UCSD-AML1 (cell line): Measurements from ENCODE around the gene TRAPPC5.

Experiments
- DNase-seq: peaks from one replicate; lab custom pipeline; 2025; ENCODE audit not compliant: unreplicated experiment; lab: John Stamatoyannopoulos, UW

Gene TRAPPC5

DNA sequence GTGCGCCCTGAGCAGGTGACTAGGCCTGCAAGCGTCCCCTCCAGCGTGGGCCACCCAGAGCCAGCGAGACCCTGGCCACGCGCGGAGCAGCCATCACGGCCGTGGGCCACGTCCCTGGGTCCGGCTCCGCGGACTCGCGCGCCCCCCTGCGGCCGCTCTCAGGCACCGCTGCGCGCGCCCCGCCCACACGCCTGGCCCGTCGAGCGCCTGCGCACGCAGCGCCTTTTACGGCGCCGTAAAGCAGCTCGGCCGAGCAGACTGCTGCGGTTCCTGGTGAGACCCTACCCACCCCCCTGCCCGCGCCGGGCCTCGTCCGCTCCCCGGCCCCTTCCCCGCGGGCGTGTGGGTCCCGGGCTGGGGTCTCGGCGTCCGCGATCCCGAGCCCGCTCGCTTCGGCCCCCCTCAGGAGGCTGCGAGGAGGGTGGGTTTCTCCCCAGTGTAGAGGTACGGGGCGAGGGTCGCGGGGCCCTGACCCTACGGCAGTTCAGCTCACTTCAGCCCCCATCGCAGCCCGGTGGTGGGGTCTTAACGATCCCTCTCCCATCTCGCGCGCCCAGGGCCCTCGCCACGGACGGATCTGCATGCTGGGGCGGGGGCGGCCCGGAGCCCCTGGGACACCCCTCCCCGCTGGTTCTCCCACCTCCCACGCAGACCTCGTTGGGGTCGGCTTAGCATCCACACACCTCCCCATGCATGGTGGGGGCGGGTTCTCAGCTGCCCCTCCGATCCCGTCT lies at the start of gene TRAPPC5:
Gene TRAPPC5 (plus strand): TSS at position 228 of the 734 bp plus-strand sequence. CDS start 1,421 bp downstream, outside the sequence.
- DNase-seq, result peak; percentile 93

DNA sequence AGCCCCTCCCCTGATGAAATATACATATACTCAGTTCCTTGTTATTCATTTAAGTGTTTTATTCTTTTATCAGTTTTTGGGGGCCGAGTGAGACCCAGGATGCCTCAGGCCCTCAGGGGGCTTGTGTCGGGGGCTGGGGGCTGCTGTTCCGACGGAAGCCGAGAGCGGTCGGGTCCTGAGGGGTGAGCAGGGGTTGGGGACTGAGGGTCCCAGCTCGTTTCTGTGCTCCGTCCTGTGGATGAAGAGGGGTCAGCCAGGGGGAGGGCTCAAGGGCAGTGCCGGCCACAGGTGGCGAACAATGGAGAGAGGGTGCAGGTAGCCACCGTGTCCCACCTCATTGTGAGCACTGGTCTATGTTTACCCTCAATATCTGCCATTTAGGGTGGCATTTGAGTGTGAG lies 49.1 kb upstream of the TRAPPC5 start:
- DNase-seq, result no peak

DNA sequence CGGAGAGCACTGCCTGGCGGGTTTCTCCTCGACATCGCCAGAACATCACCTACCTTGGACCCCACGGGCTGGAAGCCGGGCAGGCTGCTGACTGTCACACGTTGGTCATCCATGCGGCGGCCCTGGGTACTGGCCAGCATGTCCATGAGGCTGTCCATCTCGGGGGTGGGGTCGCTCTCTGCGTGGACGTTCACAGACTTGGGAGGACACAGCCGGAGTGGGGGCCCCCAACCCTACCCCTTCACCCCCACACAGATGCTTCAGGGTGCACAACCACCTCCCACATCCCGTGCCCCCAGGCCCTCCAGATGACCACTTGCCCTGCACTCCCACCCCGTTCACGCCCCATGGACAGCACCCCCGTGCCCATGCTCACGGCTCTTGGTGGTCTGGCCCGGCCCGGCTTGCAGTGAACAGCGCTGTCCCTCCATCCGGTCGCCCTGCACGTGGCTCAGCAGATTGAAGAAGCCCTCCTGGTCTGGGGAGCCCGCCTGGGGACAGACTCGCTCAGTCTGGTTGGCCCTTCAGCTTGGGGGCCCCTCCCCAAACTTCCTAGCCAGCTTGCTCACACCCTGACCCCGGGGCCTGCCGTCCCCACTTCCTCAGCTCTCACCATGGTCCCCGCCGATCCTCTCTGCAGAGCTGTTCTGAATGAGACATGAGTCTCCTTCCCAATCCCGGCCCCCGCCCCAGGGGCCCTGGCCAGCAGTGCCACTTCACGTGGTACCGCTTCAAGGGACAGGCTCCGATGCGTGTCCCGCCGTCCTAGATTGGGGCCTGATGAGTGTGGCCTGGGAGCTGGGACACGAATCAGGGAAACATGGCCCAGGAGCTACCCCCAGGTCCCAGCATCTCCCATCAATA lies 48.1 kb upstream of the TRAPPC5 start:
- DNase-seq, result no peak

DNA sequence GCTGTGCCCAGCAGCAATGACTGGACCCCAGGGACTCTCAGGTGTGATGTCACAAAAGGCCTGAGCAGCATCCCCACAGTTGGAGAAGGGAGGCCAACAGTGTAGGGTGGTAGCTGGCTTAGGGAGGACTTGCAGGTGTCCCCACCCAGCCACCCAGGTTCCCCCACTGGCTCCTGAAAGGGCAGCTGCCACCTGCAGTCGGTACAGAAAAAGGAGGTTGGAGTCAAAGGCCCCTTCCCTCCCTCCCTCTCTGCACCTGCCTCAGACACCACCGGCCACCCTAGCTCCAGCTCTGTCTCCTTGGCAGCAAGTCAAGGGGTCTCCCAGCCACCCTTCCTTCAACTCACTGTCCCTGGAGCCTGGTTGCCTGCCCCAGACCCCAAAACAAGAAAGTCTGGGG lies 46.9 kb upstream of the TRAPPC5 start, which contains the start of gene PCP2:
Gene PCP2 (minus strand): TSS at position 22 of the 400 bp plus-strand sequence. CDS start 262 bp downstream, outside the sequence.
- DNase-seq, result no peak

DNA sequence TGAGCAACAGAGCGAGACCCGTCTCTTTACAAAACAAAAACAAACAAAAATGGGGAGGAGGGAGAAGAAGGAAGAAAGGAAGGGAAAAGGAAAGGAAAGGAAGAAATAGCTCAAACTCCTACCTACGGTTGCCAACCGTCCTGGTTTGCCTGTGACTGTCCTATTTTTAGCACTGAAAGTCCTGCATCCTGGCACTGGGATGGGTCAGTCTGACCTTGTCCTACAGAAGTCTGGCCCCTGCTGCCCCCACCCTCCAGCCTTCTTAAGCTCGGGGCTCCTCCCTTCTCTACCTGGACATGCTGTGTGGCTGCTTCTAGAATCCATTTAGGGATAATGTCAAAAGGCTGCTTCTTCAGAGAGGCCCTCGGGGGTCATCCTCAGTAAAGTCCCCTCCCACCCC lies 45.0 kb upstream of the TRAPPC5 start:
- no peak for DNase-seq

DNA sequence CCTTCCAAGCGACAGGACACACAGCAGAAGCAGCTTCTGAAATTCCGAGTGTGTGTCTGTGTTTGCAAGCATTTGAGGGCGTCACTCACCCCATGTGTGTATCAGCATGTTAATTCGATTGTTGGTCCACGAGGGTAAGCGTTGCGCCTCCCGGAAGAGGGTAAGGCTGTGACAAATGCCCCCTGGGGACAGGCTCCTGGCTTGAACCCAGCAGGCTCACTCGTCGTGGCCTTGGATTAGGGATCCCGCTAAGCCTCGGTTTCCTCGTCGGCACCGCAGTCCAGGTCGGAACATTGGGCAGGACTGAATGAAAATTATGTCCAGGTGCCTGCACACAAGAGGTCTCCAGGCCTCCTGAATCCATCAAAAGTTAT lies 44.3 kb upstream of the TRAPPC5 start:
- no peak for DNase-seq

DNA sequence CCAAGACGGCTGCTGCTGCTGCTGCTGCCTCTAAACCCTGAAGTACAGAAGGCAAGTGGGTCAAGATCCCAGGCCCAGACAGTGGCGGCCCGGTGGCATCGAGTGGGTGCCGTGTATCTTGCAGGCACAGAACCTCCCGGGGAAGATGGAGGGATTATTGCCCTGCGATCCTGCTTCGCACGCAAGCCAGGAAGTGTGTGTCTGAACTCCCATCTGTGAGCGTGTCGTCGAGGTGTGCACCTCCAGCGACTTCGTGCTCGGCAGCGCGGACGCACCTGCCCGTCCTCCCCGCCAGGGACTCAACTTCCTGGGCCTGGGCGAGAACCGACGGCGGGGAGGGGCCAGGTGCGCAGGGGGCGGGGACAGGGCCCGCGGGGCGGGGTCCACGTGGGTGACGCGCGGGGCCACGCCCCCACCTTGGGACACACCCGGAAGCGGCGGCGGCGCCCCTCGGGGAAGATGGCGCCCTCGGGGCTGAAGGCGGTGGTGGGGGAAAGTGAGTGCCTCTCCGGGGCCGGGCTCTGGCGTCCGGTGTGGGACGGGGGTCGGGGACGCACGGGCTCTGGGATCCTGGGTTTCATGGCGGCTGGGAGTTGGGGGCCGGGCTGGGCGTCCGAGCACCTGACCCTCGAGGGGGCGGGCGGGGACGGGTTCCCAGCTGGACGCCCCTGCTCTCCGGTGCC lies 43.8 kb upstream of the TRAPPC5 start, which contains the start of gene STXBP2:
Gene STXBP2 (plus strand): TSS at position 420 of the 683 bp plus-strand sequence. CDS start 40 bp downstream, at position 460.
- peak; percentile 87 for DNase-seq

DNA sequence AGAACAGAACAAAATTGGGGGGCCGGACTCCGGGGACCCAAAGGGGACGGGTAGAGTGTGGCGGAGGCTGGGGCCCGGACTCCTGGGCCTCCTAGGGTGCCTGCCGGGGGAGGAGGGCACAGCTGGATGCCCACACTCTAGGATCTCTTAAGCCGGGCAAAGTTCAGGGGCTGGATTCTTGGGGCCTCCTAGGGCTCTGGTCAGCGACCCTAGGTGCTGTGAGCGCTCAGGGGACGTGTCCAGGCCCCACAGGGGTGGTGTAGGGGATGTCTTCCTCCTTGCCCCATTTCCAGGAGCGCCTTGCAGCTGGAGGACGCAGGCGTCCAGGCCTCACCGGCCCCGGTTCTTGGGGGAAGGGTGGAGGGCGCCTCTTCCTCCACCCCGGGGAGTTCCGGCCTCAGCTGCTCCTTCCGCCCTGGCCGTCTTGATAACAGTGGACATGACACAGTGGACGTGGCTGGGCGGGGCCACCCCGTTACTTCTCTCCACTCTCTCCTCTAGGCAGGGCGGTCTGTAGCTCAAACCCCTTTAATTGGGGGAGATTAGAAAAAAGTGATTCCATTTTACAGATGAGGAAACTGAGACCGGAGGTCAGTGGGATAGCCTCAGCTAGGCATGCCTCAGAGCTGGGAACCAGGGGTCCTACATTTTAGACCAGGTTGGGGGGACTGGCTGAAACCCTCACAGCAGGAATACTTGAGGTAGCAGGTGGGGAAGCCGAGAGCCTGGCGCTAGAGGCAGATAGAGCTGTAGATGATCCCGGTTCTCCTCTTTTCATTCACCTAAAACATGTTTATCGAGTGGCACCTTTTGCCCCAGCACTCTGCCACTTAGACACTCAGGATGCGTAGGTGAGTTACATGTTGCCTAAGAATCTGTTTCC lies 43.0 kb upstream of the TRAPPC5 start:
- peak; percentile 78 for DNase-seq

DNA sequence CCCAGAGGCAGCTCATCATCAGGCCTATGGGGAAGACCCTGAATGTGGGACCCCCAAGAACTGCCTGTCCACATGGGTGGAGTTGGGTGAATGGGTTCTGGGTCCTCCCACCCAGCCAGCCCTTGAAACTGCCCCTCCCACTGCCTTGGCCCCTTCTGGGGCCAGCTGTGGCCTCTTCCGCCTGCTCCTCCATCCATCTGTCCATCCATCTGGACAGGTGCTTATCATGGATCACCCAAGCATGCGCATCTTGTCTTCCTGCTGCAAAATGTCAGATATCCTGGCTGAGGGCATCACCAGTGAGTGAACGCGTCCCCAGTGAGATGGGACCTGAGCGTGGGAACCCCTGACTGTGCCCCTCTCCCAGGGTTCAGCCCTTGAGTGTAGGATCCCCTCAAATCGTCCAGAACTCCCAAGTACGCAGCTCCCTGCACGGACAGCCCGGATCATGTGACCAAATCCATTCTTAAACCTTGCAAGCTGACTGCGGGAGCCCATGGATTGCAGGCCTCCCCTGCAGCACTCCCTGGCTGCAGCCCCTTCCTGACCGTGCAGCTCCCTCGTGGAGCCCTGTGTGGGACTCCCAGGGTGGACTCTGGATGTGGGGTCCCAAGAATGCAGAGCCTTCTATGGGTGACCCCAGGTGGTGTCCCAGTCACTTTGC lies 41.7 kb upstream of the TRAPPC5 start:
- DNase-seq, result no peak

DNA sequence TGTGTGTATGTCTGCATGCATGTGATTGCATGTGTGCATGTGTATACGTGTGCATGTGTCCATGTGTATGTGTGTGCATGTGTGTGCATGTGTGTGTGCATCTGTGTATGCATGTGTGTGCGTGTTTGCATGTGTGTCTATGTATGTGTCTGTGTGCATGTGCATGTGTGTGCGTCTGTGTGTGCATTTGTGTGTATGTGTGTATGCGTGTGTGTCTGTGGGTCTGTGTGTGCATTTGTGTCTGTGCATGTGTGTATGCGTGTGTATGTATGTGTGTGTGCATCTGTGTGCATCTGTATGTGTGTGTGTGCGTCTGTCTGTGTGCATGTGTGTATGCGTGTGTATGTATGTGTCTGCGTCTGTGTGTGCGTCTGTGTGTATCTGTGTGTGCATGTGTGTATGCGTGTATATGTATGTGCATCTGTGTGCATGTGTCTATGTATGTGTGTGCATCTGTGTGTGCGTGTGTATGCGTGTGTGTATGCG lies 40.7 kb upstream of the TRAPPC5 start:
- no peak for DNase-seq

DNA sequence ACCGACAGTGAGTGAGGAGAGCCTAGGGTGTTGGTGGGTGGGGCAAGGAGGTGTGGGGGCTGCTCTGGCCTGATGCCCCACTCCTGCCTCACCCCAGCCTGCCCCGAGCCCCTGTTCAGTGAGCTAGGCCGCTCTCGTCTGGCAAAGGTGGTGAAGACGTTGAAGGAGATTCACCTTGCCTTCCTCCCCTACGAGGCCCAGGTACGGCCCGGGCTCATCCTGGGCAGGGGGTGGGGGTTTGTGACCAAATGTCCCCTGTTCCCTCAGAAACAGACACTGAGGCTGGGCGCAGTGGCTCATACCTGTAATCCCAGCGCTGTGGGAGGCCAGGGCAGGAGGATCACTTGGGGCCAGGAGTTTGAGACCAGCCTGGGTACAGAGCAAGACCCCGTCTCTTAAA lies 39.8 kb upstream of the TRAPPC5 start:
- DNase-seq, result no peak

DNA sequence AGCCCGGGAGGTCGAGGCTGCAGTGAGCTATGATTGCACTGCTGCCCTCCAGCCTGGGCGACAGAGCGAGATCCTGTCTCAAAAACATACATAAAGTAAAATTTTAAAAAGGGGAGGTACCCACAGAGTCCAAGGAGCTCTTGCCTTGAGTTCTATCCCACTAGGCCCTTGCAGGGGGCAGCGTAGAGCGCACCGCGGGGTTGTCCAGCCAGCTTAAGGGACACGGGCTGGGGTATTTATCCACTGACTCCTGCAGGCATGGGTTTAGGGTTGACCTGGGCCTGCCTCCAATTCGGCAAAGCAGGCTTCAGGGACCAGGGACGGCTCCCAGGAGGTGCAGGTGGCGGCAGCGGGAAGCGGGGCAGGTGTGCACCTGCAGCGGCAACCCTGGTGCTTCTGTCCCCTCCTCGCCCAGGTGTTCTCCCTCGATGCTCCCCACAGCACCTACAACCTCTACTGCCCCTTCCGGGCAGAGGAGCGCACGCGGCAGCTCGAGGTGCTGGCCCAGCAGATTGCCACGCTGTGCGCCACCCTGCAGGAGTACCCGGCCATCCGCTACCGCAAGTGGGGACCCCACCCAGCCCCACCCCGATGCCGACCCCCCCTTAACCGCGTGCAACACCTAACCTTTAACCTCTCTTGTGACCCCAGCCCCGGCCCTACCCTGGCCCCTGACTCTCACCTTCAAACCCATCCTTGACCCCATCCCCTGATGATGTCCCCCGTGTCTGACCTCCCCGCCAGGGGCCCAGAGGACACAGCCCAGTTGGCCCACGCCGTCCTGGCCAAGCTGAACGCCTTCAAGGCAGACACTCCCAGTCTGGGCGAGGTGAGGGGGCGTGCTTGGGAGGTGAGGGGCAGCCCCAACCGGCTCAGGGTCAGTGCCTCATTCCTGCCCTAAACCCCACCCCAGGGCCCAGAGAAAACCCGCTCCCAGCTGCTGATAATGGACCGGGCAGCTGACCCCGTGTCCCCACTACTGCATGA lies 39.0 kb upstream of the TRAPPC5 start:
- DNase-seq, result peak; percentile 18

DNA sequence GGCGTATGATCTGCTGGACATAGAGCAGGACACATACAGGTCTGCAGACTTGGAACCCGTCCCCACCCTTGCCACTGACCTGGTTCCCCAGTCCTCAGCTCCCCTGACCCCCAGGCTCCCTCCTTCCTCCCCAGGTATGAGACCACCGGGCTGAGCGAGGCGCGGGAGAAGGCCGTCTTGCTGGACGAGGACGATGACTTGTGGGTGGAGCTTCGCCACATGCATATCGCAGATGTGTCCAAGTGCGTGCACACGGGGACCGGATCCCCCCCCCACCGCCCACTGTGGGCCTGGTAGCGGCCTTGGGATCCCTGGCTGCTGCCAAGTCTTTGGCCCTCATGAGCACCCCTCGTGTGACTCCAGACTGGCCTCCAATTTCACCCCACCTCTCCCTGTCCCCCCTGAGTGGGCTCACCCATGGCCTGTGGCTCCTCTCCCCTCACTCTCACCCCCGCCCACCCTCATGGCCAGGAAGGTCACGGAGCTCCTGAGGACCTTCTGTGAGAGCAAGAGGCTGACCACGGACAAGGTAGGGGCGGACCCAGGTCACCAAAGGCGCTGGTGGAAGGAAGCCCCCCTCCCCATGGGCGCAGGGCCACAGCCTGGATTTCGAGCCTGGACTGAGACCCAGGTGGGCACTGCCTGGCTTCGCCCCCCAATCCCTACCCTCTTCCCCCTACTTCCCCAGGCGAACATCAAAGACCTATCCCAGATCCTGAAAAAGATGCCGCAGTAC lies 38.2 kb upstream of the TRAPPC5 start:
- DNase-seq, result no peak

DNA sequence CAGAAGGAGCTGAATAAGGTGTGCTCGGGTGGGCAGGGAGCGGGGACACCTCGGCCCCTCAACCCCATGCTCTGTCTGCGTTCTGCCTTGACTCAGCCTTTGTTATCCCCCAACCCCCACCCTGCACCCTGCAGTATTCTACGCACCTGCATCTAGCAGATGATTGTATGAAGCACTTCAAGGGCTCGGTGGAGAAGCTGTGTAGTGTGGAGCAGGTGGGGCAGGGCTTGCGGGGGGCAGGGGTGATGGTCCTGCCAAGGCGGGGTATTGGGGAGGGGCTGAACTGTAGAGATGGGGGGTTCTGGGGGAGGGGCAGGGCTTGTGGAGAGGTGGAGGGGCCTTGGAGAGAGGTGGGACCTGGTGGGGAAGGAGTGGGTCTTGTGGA lies 37.6 kb upstream of the TRAPPC5 start:
- DNase-seq, result no peak

DNA sequence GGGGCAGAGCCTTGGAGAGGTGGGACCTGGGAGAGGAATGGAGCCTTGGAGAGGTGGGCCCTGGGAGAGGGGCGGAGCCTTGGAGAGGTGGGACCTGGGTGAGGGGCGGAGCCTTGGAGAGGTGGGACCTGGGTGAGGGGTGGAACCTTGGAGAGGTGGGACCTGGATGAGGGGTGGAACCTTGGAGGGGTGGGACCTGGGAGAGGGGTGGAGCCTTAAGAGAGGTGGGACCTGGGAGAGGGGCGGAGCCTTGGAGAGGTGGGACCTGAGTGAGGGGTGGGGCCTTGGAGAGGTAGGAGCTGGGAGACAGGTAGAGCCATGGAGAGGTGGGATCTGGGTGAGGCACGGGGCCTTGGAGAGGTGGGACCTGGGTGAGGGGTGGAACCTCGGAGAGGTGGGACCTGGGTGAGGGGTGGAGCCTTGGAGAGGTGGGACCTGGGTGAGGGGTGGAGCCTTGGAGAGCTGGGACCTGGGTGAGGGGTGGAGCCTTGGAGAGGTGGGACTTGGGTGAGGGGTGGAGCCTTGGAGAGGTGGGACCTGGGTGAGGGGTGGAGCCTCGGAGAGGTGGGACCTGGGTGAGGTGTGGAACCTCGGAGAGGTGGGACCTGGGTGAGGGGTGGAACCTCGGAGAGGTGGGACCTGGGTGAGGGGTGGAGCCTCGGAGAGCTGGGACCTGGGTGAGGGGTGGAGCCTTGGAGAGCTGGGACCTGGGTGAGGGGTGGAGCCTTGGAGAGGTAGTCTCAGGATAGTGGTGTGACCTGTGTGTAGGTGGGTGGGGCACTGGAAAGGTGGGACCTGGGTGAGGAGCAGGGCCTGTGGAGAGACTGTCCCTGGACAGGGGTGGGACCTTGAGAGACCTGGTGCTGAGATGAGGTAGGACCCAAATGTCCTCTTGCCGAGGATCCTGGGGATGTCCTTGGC lies 36.7 kb upstream of the TRAPPC5 start:
- peak; percentile 30 for DNase-seq

DNA sequence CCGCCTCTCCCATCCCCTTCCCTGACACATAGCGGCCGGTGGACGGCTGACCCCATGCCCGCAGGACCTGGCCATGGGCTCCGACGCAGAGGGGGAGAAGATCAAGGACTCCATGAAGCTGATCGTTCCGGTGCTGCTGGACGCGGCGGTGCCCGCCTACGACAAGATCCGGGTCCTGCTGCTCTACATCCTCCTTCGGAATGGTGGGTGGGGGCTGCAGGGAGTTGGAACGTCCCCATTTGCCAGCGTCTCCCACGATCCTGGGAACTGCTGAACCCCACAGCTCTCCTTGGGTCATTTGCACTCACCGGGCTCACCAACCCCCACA lies 36.1 kb upstream of the TRAPPC5 start:
- DNase-seq, result no peak

DNA sequence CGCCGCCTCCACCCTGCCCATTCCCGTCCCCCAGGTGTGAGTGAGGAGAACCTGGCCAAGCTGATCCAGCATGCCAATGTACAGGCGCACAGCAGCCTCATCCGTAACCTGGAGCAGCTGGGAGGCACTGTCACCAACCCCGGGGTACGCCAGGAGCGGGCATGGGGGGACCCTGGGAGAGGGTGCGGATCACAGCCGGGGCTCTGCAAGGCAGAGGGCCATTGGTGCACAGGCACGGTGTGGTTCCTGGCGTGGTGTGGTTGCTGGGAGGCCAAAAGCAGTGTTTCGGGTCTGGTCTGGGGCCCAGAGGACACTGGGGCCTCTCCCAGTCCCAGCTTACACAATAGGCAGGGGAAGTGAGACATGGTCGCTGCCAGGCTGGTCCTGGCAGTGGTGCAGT lies 35.5 kb upstream of the TRAPPC5 start:
- no peak for DNase-seq
